GM12878 (cell line): ENCODE measurements around the gene EEF1G. TPM values are rescaled to one million over a fixed set of nuclear protein-coding genes. Genes with fewer than 3 reads are reported as not detected.

Source experiments
- ATAC-seq: fragments of 200-7000 bp; cut with Tn5 transposase; 3 replicates; pipeline ENCODE4 v1.9.1; 2020; ENCODE audit warnings: mild to moderate bottlenecking, moderate library complexity
- BruUV-seq: library from RNA; stranded (reverse); fragments of 400-500 nt; replicated peaks from 2 replicates; lab custom pipeline; 2021; lab: Mats Ljungman, UMichigan
- CTCF ChIA-PET: fragments of 300-600 bp; sonication (Branson Sonifier 250); formaldehyde crosslinking; extraction: SDS; loops from one replicate; lab custom pipeline; 2021; ENCODE audit warnings: inconsistent platforms; lab: Yijun Ruan, JAX
- POLR2A ChIA-PET: fragments of 350-600 bp; formaldehyde crosslinking; extraction: SDS; loops from one replicate; lab custom pipeline; 2021; ENCODE audit warnings: inconsistent platforms; lab: Charles Lee
- RAD21 ChIA-PET: fragments of 300-600 bp; sonication (Branson Sonifier 250); formaldehyde crosslinking; loops from one replicate; lab custom pipeline; 2023; ENCODE audit warnings: antibody characterized with exemption; ENCODE audit not compliant: unreplicated experiment; lab: Charles Lee
- SMC1A ChIA-PET: fragments of 300-600 bp; sonication (Branson Sonifier 250); formaldehyde crosslinking; loops from one replicate; lab custom pipeline; 2023; ENCODE audit not compliant: unreplicated experiment, uncharacterized antibody; lab: Charles Lee
- DNase-seq: peaks from one replicate; pipeline ENCODE4 v3.0.0-alpha.2; 2011; ENCODE audit warnings: low read depth, low spot score
- FAIRE-seq: peaks from 3 replicates; lab custom pipeline; 2011; peaks lifted over from hg19 to GRCh38; lab: Jason Lieb, UNC
- H2AFZ ChIP-seq: 2 replicates; pipeline ENCODE4 v1.6.0; 2011; ENCODE audit warnings: low read depth, low read length, control low read depth; ENCODE audit not compliant: control insufficient read depth
- H3K27ac ChIP-seq: 2 replicates; pipeline ENCODE4 v1.5.1; 2011; ENCODE audit warnings: control low read depth; ENCODE audit not compliant: control insufficient read depth, insufficient read depth
- H3K27me3 ChIP-seq, 2 experiments: replicated peaks in 1 of 2; 2 replicates each; pipeline versions ENCODE4 v1.6.0 to v1.6.1; 2011; ENCODE audit warnings: low read length in 1 of 2; ENCODE audit not compliant: control insufficient read depth in 2 of 2, insufficient read depth in 2 of 2
- H3K36me3 ChIP-seq, 2 experiments: 2 replicates each; pipeline ENCODE4 v1.5.1; 2011; ENCODE audit warnings: low read length in 1 of 2; ENCODE audit not compliant: control insufficient read depth in 2 of 2, insufficient read depth in 2 of 2
- H3K4me1 ChIP-seq: 2 replicates; pipeline ENCODE4 v1.6.1; 2011; ENCODE audit warnings: mild to moderate bottlenecking, low read length, moderate library complexity, mixed read lengths; ENCODE audit not compliant: control insufficient read depth, insufficient read depth
- H3K4me2 ChIP-seq: 2 replicates; pipeline ENCODE4 v1.6.0; 2011; ENCODE audit warnings: control low read depth; ENCODE audit not compliant: control insufficient read depth, insufficient read depth
- H3K4me3 ChIP-seq: fragments of 200-600 bp; sonication (generic); 2 replicates; pipeline ENCODE4 v1.5.1; 2016
- H3K79me2 ChIP-seq: 2 replicates; pipeline ENCODE4 v1.6.0; 2011; ENCODE audit warnings: low read length; ENCODE audit not compliant: control insufficient read depth, insufficient read depth
- H3K9ac ChIP-seq: 2 replicates; pipeline ENCODE4 v1.8.0; 2011; ENCODE audit warnings: low read length, control low read depth, mixed read lengths; ENCODE audit not compliant: control insufficient read depth, insufficient read depth
- H3K9me3 ChIP-seq: replicated peaks from 3 replicates; pipeline ENCODE4 v1.5.1; 2011; ENCODE audit warnings: mild to moderate bottlenecking, low read length; ENCODE audit not compliant: control insufficient read depth, insufficient read depth
- H4K20me1 ChIP-seq: 2 replicates; pipeline ENCODE4 v1.6.0; 2011; ENCODE audit not compliant: control insufficient read depth, insufficient read depth
- CHD4 ChIP-seq: fragments of 200-600 bp; sonication (generic); IDR thresholded peaks from 2 replicates; pipeline ENCODE4 v1.6.1; 2016; ENCODE audit warnings: mild to moderate bottlenecking
- FOXK2 ChIP-seq: fragments of 450-650 bp; IDR thresholded peaks from 2 replicates; pipeline ENCODE4 v1.6.1; 2017; ENCODE audit warnings: mild to moderate bottlenecking, moderate library complexity
- MEF2A ChIP-seq: IDR thresholded peaks from 2 replicates; pipeline ENCODE4 v1.6.1; 2011; ENCODE audit warnings: low read depth, mild to moderate bottlenecking, low read length, moderate library complexity; ENCODE audit not compliant: insufficient read depth
- MLLT1 ChIP-seq: fragments of 450-650 bp; IDR thresholded peaks from 2 replicates; pipeline ENCODE4 v1.6.1; 2016; ENCODE audit warnings: mild to moderate bottlenecking
- PAX5 ChIP-seq: IDR thresholded peaks from 2 replicates; pipeline ENCODE4 v1.6.1; 2011; ENCODE audit warnings: low read depth, low read length, borderline replicate concordance
- WGBS: methylation state at CpG from one replicate; pipeline ENCODE4 v1.1.6; 2016; ENCODE audit warnings: low lambda C conversion rate; ENCODE audit not compliant: insufficient replicate concordance, insufficient coverage; ENCODE audit errors: missing lambda C conversion rate; 5-methylcytosine and 5-hydroxymethylcytosine counted together
- in situ Hi-C: fragments of 300-500 bp; cut with MboI; formaldehyde crosslinking; loops from 9 replicates; pipeline ENCODE4 v1.14.3; 2018; ENCODE audit warnings: mixed read lengths
- intact Hi-C: fragments of 100-400 bp; cut with micrococcal nuclease; formaldehyde crosslinking; loops from one replicate; pipeline ENCODE4 v1.14.2; 2022; ENCODE audit not compliant: unreplicated experiment
- polyA plus RNA-seq, 11 experiments: library from polyadenylated mRNA; depleted of rRNA in 4 of 11; unstranded in 6 of 11; stranded (reverse) in 5 of 11; fragments of >200 nt; fragmentation: Nextera tagmentation in 4 of 11; fragmentation: Illumina TruSeq in 1 of 11; extraction: Ambion mirVana in 4 of 11; extraction: Trizol in 1 of 11; gene quantifications; 1 replicate in 1 of 11; 2 replicates in 10 of 11; pipeline versions ENCODE4 v1.2.1 to v1.2.3, GENCODE V29; 2011 to 2016; ENCODE audit warnings: inconsistent platforms in 2 of 11, missing spikeins in 2 of 11, low read depth in 1 of 11
- total RNA-seq, 4 experiments: library from RNA; depleted of rRNA in 3 of 4; stranded (reverse); fragments of >200 nt in 3 of 4; fragmentation: Illumina TruSeq in 1 of 4; extraction: Trizol in 1 of 4; gene quantifications; 2 replicates each; pipeline versions ENCODE4 v1.2.1 to v1.2.3, GENCODE V29; 2013 to 2021
- TF ChIP-seq, protein P1 (sequence below): fragments of 450-650 bp; IDR thresholded peaks from 2 replicates; pipeline ENCODE4 v1.6.1; 2017; ENCODE audit warnings: low read depth, mild to moderate bottlenecking, moderate library complexity

EEF1G gene
- total and polyA plus RNA-seq, 10 of the 15 experiments (the other 5 are each of a cell fraction or from before 2014, with no cell fraction given): 850 to 2,739 (median 2,277) TPM

- TF ChIP-seq, protein P1, sequence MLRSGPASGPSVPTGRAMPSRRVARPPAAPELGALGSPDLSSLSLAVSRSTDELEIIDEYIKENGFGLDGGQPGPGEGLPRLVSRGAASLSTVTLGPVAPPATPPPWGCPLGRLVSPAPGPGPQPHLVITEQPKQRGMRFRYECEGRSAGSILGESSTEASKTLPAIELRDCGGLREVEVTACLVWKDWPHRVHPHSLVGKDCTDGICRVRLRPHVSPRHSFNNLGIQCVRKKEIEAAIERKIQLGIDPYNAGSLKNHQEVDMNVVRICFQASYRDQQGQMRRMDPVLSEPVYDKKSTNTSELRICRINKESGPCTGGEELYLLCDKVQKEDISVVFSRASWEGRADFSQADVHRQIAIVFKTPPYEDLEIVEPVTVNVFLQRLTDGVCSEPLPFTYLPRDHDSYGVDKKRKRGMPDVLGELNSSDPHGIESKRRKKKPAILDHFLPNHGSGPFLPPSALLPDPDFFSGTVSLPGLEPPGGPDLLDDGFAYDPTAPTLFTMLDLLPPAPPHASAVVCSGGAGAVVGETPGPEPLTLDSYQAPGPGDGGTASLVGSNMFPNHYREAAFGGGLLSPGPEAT: no peak
- no peak for TF ChIP-seq CHD4
Measured at GRCh38 chr11:62544581-62545436, 28.9 kb downstream of the EEF1G start (continued).

DNA sequence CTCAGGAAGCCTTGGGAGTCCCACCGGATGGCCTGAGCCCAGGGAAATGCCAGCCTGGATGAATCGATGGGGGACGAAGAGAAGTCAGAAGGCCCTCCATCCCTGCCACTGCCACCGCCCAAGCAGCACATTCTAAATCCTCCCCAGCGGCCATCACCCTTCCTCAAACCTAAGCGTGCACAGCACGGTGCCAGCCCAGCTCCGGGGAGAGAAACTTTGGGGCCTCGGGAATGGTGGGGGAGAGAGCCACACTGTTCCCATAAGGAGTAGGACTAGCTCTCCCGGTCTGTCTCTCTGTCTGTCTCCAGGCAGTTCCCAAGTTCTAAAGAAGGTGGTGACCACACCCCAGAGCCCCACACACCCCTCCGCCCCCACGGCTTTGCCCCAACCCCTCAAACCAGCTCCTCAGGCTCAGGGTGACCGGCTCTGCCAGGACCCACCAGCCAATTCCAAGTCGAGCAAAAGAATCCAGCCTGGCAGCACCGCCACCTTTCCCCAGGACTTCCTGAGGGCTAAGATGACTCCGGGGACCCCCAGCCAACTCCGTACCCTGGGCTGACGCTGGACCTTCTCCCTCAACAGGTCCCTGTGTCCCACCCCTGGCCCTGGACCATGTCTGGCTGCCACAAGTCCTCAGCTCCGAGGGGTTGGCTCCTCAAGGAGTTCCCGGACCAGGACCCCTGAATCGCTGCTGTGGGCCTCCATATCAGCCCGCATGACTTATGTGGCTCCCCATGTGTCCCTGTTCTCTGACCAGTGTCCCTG lies 29.8 kb downstream of the EEF1G start:
- no peaks in the 10 kb centered on the region for H3K36me3 ChIP-seq
- peak overlapping the region; percentile 97 for H3K4me2 ChIP-seq
- intact Hi-C loops: loop anchor here (5.0 kb wide), 1 partner anchor 102 kb away; no protein-coding TSS in a partner anchor
- TF ChIP-seq MLLT1: peak; percentile 48
- no peak for TF ChIP-seq PAX5
- TF ChIP-seq FOXK2: no peak
- no peak for TF ChIP-seq MEF2A
- ChIA-PET CTCF (interaction anchor here (0.5 to 9.0 kb wide), 33 partner anchors 8 to 462 kb away, joined by 3 to 280 read pairs (median 6); partner anchors contain the start of genes B3GAT3, EEF1G, LRRN4CL and SCGB1A1), SMC1A (interaction anchor here (0.7 to 7.0 kb wide), 21 partner anchors 12 to 163 kb away, joined by 3 to 212 read pairs (median 4); partner anchors contain the start of genes C11orf98, CSKMT, EEF1G and TUT1), POLR2A (interaction anchor here (0.5 to 10.3 kb wide), 16 partner anchors 12 to 787 kb away, joined by 3 to 188 read pairs (median 4); partner anchors contain the start of genes B3GAT3, C11orf98, CSKMT and EEF1G), RAD21 (interaction anchor here (0.7 to 9.1 kb wide), 20 partner anchors 12 to 313 kb away, joined by 3 to 313 read pairs (median 11); partner anchors contain the start of genes C11orf98, CSKMT, EEF1G and HNRNPUL2)
- no peak for ATAC-seq
- H3K9me3 ChIP-seq: no peaks in the 10 kb centered on the region
- H3K4me3 ChIP-seq: peak overlapping the region; percentile 84
- H3K27me3 ChIP-seq: no peaks in the 10 kb centered on the region; a peak in 2 of 4 replicates
- DNase-seq: no peak
- no peaks in the 10 kb centered on the region; the same call in 1 of the 2 replicates for H4K20me1 ChIP-seq
- peaks cover 63% of the 10 kb centered on the region for H3K79me2 ChIP-seq
- WGBS: 29% methylated on average over 22 of the region's 22 CpGs
- peak overlapping the region; percentile 51 for H3K9ac ChIP-seq
- H3K4me1 ChIP-seq: peaks cover 69% of the 10 kb centered on the region
- peak overlapping the region; percentile 65 for H3K27ac ChIP-seq
- in situ Hi-C loops: no loop called here
- no peak for FAIRE-seq
- no TSS peak for BruUV-seq
- no peak overlapping the region for H2AFZ ChIP-seq
